ENCODE results near the gene CEP192.

DNA sequence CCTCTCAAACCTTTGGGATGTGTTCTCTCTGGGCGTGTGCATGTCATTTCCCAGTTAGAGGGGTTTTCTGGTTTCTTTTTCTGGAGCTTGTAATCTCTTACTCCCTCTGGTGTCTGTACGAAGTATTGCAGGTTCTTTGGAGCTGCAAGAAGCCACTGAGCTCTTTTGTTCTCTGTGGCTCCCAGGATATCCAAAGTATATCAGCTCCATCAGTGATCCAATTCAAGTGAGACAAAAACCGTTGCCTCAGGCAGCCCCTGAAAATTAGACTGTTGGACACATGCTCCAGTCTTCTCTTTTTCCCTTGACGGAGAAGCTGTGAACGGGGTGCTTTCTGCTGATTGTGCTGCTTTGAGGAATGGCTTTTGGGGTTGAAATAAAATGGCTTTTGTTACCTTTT is 168.4 kb downstream of the CEP192 start:
- TF ChIP-seq, protein P1, sequence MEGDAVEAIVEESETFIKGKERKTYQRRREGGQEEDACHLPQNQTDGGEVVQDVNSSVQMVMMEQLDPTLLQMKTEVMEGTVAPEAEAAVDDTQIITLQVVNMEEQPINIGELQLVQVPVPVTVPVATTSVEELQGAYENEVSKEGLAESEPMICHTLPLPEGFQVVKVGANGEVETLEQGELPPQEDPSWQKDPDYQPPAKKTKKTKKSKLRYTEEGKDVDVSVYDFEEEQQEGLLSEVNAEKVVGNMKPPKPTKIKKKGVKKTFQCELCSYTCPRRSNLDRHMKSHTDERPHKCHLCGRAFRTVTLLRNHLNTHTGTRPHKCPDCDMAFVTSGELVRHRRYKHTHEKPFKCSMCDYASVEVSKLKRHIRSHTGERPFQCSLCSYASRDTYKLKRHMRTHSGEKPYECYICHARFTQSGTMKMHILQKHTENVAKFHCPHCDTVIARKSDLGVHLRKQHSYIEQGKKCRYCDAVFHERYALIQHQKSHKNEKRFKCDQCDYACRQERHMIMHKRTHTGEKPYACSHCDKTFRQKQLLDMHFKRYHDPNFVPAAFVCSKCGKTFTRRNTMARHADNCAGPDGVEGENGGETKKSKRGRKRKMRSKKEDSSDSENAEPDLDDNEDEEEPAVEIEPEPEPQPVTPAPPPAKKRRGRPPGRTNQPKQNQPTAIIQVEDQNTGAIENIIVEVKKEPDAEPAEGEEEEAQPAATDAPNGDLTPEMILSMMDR (IDR thresholded peaks at IDR 0.05; ENCODE audit: low read depth, low read length, poor library complexity, severe bottlenecking): peak; percentile 74
- no peak for TF ChIP-seq EZH2phosphoT487 (IDR thresholded peaks at IDR 0.05; ENCODE audit: borderline replicate concordance, low read length)
